Astrocyte (in vitro differentiated cells and primary cell): Measurements from ENCODE around the gene ANGEL1.

Source experiments
- CTCF ChIP-seq: IDR thresholded peaks from 2 replicates; pipeline ENCODE4 v1.5.1; 2011; ENCODE audit warnings: low read depth, mild to moderate bottlenecking, inconsistent platforms, low read length, moderate library complexity; ENCODE audit not compliant: insufficient read depth
- EZH2 ChIP-seq: IDR thresholded peaks from 2 replicates; pipeline ENCODE4 v1.6.1; 2012; ENCODE audit warnings: mild to moderate bottlenecking, low read length, inconsistent platforms; ENCODE audit not compliant: insufficient read depth

GRCh38 chr14:76820700-76821099 is 8.0 kb upstream of the ANGEL1 start:
- no peak for TF ChIP-seq CTCF
- TF ChIP-seq EZH2: no peak
